ENCODE data around the gene JARID2. TPM values are rescaled to one million over a fixed set of nuclear protein-coding genes. Genes with fewer than 3 reads are reported as not detected.

The JARID2 gene
- total RNA-seq, 1 experiment from 2014 or later = 6.0 TPM

DNA sequence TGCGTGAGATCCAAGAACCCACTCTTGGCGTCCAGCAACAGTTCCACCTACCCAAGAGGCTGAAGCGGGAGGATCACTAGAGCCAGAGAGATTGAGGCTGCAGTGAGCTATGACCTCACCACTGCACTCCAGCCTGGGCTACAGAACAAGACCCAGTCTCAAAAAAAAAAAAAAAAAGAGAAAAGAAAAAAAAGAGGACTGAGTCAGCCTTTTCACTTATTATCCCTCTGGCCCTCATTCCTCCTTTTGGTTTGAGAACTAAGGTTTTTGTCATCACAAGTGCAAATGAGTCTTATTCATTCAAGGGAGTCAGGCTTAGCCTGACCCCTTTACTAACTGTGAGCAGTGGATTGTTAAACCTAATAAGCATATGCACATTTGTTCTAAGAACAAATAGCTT is 37.9 kb upstream of the JARID2 start:
- Histone ChIP-seq H3K4me1 (ENCODE audit: control insufficient read depth, insufficient read depth, low read length) (no peaks in the 10 kb centered on the region), H3K36me3 (ENCODE audit: control insufficient read depth, insufficient read depth, low read length) (no peaks in the 10 kb centered on the region), H3K4me3 (ENCODE audit: low read depth in 2 of 2, low read length in 2 of 2) (no peak overlapping the region), H3K27ac (ENCODE audit: low read length) (no peak overlapping the region), H3K9me3 (ENCODE audit: control insufficient read depth, insufficient read depth, low read depth, low read length) (no peaks in the 10 kb centered on the region), H3K27me3 (ENCODE audit: control insufficient read depth, insufficient read depth, low read length) (no peaks in the 10 kb centered on the region)
- TF ChIP-seq POLR2AphosphoS5 (IDR thresholded peaks at IDR 0.05; ENCODE audit: low read depth, low read length) = no peak
- TF ChIP-seq REST (IDR thresholded peaks at IDR 0.05; ENCODE audit: insufficient read depth in 1 of 2, low read depth in 2 of 2, low read length in 1 of 2) = no peak
- TF ChIP-seq SIN3A (IDR thresholded peaks at IDR 0.05; ENCODE audit: borderline replicate concordance, insufficient read depth, low read depth, low read length) = no peak
- no peak for TF ChIP-seq CTCF (IDR thresholded peaks at IDR 0.05)
- TF ChIP-seq TCF7L2 (IDR thresholded peaks at IDR 0.05; ENCODE audit: low read depth, low read length) = no peak
- CTCF ChIA-PET = no interaction called here
- no peak for ATAC-seq
- BruUV-seq (replicated peaks) = no TSS peak
- intact Hi-C loops (cut with micrococcal nuclease; ENCODE audit: unreplicated experiment) = no loop called here
- in situ Hi-C loops (cut with HindIII; ENCODE audit: low pct_unique_long_range_greater_than_20kb, low sequenced_read_pairs) = no loop called here
- POLR2A ChIA-PET = no interaction called here
- no peak for DNase-seq (ENCODE audit: low read depth, low spot score)

GRCh38 chr6:15213838-15214400 is 31.9 kb upstream of the JARID2 start:
- ATAC-seq = no peak
- ChIA-PET POLR2A (no interaction called here), CTCF (no interaction called here)
- Histone ChIP-seq H3K27ac (ENCODE audit: low read length) (no peak overlapping the region), H3K36me3 (ENCODE audit: control insufficient read depth, insufficient read depth, low read length) (no peaks in the 10 kb centered on the region), H3K27me3 (ENCODE audit: control insufficient read depth, insufficient read depth, low read length) (no peaks in the 10 kb centered on the region), H3K4me3 (ENCODE audit: low read depth in 2 of 2, low read length in 2 of 2) (no peak overlapping the region), H3K9me3 (ENCODE audit: control insufficient read depth, insufficient read depth, low read depth, low read length) (no peaks in the 10 kb centered on the region), H3K4me1 (ENCODE audit: control insufficient read depth, insufficient read depth, low read length) (no peaks in the 10 kb centered on the region)
- intact Hi-C loops (cut with micrococcal nuclease; ENCODE audit: unreplicated experiment) (no loop called here), in situ Hi-C loops (cut with HindIII; ENCODE audit: low pct_unique_long_range_greater_than_20kb, low sequenced_read_pairs) (no loop called here)
- no TSS peak for BruUV-seq (replicated peaks)
- no peak for DNase-seq (ENCODE audit: low read depth, low spot score)
- TF ChIP-seq TCF7L2 (IDR thresholded peaks at IDR 0.05; ENCODE audit: low read depth, low read length) = no peak
- TF ChIP-seq CTCF (IDR thresholded peaks at IDR 0.05) = no peak
- TF ChIP-seq REST (IDR thresholded peaks at IDR 0.05; ENCODE audit: insufficient read depth in 1 of 2, low read depth in 2 of 2, low read length in 1 of 2) = no peak
- no peak for TF ChIP-seq SIN3A (IDR thresholded peaks at IDR 0.05; ENCODE audit: borderline replicate concordance, insufficient read depth, low read depth, low read length)
- TF ChIP-seq POLR2AphosphoS5 (IDR thresholded peaks at IDR 0.05; ENCODE audit: low read depth, low read length) = no peak
